Esophagus squamous epithelium (tissue), 4 donors: ENCODE data around the gene GALNT10.

Experiments used
- CTCF ChIP-seq, 6 experiments: fragments of 450-650 bp in 4 of 6; fragments of 200-600 bp in 2 of 6; sonication (generic) in 2 of 6; IDR thresholded peaks; one replicate each; pipeline ENCODE4 v1.5.1; 2016 to 2019; ENCODE audit warnings: antibody characterized with exemption in 6 of 6, mild to moderate bottlenecking in 4 of 6, moderate library complexity in 4 of 6
- POLR2A ChIP-seq, 4 donors: fragments of 450-650 bp; IDR thresholded peaks; one replicate each; pipeline ENCODE4 v1.6.1; 2017; ENCODE audit warnings: antibody characterized with exemption in 4 of 4, mild to moderate bottlenecking in 4 of 4, moderate library complexity in 3 of 4

- TF ChIP-seq CTCF (IDR thresholded peaks at IDR 0.05) (no peak), POLR2A (IDR thresholded peaks at IDR 0.05) (no peak)
Measured at GRCh38 chr5:154342963-154343362, 152.4 kb downstream of the GALNT10 start.
